Measurements from ENCODE around the gene ANXA2.

Gene ANXA2

GRCh38 chr15:60386615-60387014, 11.2 kb downstream of the ANXA2 start:
- DNase-seq, result no peak

- no peak for DNase-seq
Measured at GRCh38 chr15:60385620-60386552, 11.9 kb downstream of the ANXA2 start.

- no peak for DNase-seq
Measured at GRCh38 chr15:60384526-60385126, 13.2 kb downstream of the ANXA2 start.

GRCh38 chr15:60384053-60384452, 13.7 kb downstream of the ANXA2 start:
- DNase-seq, result no peak

- no peak for DNase-seq
Measured at GRCh38 chr15:60382773-60383674, 14.8 kb downstream of the ANXA2 start.

GRCh38 chr15:60381148-60381788, 16.5 kb downstream of the ANXA2 start:
- no peak for DNase-seq

GRCh38 chr15:60379525-60380274, 18.1 kb downstream of the ANXA2 start:
- no peak for DNase-seq

- no peak for DNase-seq
Measured at GRCh38 chr15:60379185-60379524, 18.6 kb downstream of the ANXA2 start.

- DNase-seq, result no peak
Measured at GRCh38 chr15:60376677-60377095, 21.1 kb downstream of the ANXA2 start.

- DNase-seq, result no peak
Measured at GRCh38 chr15:60375306-60375705, 22.5 kb downstream of the ANXA2 start.

GRCh38 chr15:60374628-60375081, 23.1 kb downstream of the ANXA2 start:
- DNase-seq, result no peak

GRCh38 chr15:60374209-60374608, 23.6 kb downstream of the ANXA2 start:
- DNase-seq, result no peak

- DNase-seq, result no peak
Measured at GRCh38 chr15:60373745-60374144, 24.0 kb downstream of the ANXA2 start.

- no peak for DNase-seq
Measured at GRCh38 chr15:60373327-60373726, 24.5 kb downstream of the ANXA2 start.

- DNase-seq, result no peak
Measured at GRCh38 chr15:60372756-60373155, 25.0 kb downstream of the ANXA2 start.

- DNase-seq, result no peak
Measured at GRCh38 chr15:60372227-60372626, 25.6 kb downstream of the ANXA2 start.

GRCh38 chr15:60371175-60372051, 26.4 kb downstream of the ANXA2 start:
- DNase-seq, result no peak

- no peak for DNase-seq
Measured at GRCh38 chr15:60370869-60371136, 27.0 kb downstream of the ANXA2 start.

GRCh38 chr15:60370105-60370868, 27.5 kb downstream of the ANXA2 start:
- DNase-seq, result no peak

GRCh38 chr15:60369696-60370095, 28.1 kb downstream of the ANXA2 start:
- no peak for DNase-seq

GRCh38 chr15:60364612-60364924, 33.2 kb downstream of the ANXA2 start:
- DNase-seq, result no peak
